ENCODE results near the gene KLHL25.
A peak's percentile ranks its signal among the peaks of the same experiment; 100 is the strongest.

The KLHL25 gene

DNA sequence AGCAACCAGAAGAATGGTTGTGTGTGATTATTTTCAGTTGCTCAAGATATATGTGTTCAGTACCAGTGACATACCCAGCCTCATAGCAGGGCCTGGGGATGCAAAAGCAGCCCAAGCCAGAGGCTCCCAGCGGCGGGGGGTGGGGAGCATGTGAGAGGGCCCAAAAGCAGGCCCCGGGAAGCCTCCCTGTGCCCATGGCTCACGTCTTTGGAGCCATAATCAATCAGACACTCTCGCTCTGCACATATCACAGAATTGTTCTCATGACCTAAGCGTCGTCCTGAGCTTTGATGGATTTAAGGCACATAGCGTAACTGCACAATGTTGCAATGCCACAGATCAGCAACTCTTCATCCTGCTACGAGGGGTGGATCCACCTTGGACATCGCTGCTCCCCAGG lies 20.8 kb downstream of the KLHL25 start:
- Histone ChIP-seq H3K4me3 (no peak overlapping the region), H3K27ac (no peak overlapping the region)
- TF ChIP-seq CTCF (IDR thresholded peaks at IDR 0.05) = no peak
- DNase-seq (ENCODE audit: low spot score) = no peak

GRCh38 chr15:85773249-85773648 lies 21.5 kb downstream of the KLHL25 start:
- no peak for TF ChIP-seq CTCF (IDR thresholded peaks at IDR 0.05)
- Histone ChIP-seq H3K4me3 (no peak overlapping the region), H3K27ac (peak overlapping the region in 1 of 2 donors; percentile 70)
- no peak for DNase-seq (ENCODE audit: low spot score)

DNA sequence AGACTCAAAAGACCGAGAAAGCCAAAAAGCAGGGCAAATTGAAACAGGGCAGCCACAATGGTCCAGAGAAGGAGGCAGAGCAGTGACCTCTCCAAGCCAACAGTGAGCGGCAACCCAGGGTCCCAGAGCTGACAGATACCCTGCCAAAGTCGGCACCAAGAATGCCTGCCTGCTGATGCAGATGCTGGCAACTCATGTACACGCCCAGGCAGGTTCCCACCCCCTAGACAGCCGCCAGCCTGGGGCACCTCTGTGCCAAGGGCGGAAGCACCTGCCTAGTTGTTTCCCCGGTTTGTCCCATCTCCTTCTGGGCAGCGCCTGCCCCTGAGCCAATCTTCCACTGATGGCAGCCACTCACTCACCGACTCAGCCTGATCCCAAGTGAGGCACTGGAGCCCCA lies 22.1 kb downstream of the KLHL25 start:
- no peak overlapping the region for H3K4me3 ChIP-seq
- peak overlapping the region; percentile 48 to 70 for H3K27ac ChIP-seq
- TF ChIP-seq CTCF (IDR thresholded peaks at IDR 0.05) = no peak
- no peak for DNase-seq (ENCODE audit: low spot score)

DNA sequence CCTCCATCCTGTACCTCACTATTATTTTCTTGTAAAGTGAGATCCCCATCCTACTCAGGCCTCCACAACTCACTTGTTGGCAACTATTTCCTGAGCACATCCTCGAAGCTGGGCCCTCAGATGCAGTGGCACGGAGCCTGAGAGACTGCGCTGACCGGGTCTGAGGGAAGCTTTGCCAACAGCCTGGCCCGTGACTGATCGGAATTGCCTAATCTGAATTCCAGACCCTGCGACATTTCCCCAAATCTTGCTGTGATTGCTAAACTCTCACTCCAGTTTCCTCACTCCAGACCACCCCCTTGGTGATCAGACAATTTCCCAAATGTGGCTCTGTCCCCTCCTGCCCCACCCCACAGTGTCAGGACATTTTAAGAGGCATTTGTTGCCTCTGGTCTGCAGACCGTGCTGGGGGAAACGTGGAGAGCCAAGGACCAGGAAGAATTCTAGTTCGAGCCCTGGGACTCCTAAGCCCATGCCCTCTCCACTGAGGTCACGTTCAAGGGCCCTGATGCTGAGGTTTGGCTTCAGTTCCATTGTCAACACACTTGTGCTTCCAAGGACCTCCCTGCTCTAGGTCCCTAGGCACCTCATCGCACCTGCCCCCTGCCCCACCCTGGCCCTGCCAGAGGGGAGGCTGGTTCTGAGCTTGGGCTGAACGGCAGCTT lies 22.8 kb downstream of the KLHL25 start:
- peak overlapping the region; percentile 48 to 70 for H3K27ac ChIP-seq
- DNase-seq (ENCODE audit: low spot score) = no peak
- TF ChIP-seq CTCF (IDR thresholded peaks at IDR 0.05) = no peak
- peak overlapping the region; percentile 35 for H3K4me3 ChIP-seq

- Histone ChIP-seq H3K4me3 (peak overlapping the region; percentile 35), H3K27ac (peak overlapping the region; percentile 48 to 70)
- DNase-seq (ENCODE audit: low spot score) = no peak
- TF ChIP-seq CTCF (IDR thresholded peaks at IDR 0.05) = no peak
Measured at GRCh38 chr15:85771271-85771670, 23.5 kb downstream of the KLHL25 start.

DNA sequence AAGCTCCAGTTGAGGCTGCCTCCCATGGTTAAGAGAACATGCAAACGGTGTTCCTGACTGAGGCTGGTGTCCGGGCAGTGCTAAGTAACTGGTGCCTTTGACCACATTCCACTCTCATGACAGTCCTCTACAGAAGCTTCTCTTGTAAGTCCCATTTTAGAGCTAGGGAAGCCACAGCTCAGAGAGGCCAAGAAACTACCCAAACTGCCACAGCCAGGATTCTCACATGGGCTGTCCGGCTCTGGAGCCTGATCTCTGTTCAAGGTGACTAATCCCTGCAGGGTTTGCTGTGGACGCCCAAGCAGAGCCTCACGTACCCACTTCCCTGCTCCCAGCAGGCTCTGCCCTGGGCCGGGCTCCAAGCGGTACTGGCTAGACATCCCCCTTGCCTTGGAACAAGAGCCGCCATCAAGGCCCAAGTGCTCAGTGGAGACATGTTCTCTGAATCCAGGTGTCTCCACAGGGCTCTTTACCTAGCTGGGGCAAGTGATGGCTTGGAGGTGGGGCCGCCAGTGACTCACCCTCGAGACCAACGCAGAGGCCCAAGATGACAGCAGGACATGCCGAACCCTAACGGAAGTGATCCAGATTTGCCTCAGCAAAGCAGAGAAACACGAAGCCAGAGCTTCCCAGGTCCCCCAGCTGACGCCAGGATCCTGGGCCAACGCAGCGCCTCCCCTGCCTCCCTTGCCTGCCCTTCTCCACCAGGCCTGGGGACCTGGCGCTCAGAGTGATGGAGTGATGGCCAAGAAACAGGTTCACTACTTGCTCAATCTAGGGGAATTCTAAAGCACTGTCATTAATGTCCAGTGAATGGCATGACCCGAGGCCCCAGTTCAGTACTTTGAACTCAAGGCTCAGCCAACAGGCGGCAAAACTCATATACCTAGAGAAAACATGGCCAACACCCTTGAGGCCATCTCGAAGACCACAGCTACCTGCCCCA lies 24.4 kb downstream of the KLHL25 start:
- H3K27ac ChIP-seq = no peak overlapping the region
- TF ChIP-seq CTCF (IDR thresholded peaks at IDR 0.05) = no peak
- H3K4me3 ChIP-seq = no peak overlapping the region
- DNase-seq (ENCODE audit: low spot score) = no peak
